ENCODE results near the gene ASTN1.
A peak's percentile ranks its signal among the peaks of the same experiment; 100 is the strongest.

ASTN1 gene

GRCh38 chr1:176976225-176976624 is 188.3 kb downstream of the ASTN1 start:
- no peak for TF ChIP-seq JUND (IDR thresholded peaks at IDR 0.05; ENCODE audit: low read depth)
- no peak for DNase-seq (ENCODE audit: low read depth in 1 of 2, low spot score in 1 of 2)
- in situ Hi-C loops (cut with HindIII; ENCODE audit: low pct_unique_long_range_greater_than_20kb, low sequenced_read_pairs), result no loop called here

- no peak for DNase-seq (ENCODE audit: low read depth in 1 of 2, low spot score in 1 of 2)
- in situ Hi-C loops (cut with HindIII; ENCODE audit: low pct_unique_long_range_greater_than_20kb, low sequenced_read_pairs), result no loop called here
- TF ChIP-seq JUND (IDR thresholded peaks at IDR 0.05; ENCODE audit: low read depth), result no peak
Observed at GRCh38 chr1:176964687-176965086, 199.8 kb downstream of the ASTN1 start.

GRCh38 chr1:176963181-176963580 is 201.3 kb downstream of the ASTN1 start:
- DNase-seq (ENCODE audit: low read depth in 1 of 2, low spot score in 1 of 2), result no peak
- no peak for TF ChIP-seq JUND (IDR thresholded peaks at IDR 0.05; ENCODE audit: low read depth)
- in situ Hi-C loops (cut with HindIII; ENCODE audit: low pct_unique_long_range_greater_than_20kb, low sequenced_read_pairs), result no loop called here

GRCh38 chr1:176961678-176962077 is 202.8 kb downstream of the ASTN1 start:
- TF ChIP-seq JUND (IDR thresholded peaks at IDR 0.05; ENCODE audit: low read depth), result no peak
- in situ Hi-C loops (cut with HindIII; ENCODE audit: low pct_unique_long_range_greater_than_20kb, low sequenced_read_pairs), result no loop called here
- no peak for DNase-seq (ENCODE audit: low read depth in 1 of 2, low spot score in 1 of 2)

GRCh38 chr1:176959191-176959820 is 205.2 kb downstream of the ASTN1 start:
- in situ Hi-C loops (cut with HindIII; ENCODE audit: low pct_unique_long_range_greater_than_20kb, low sequenced_read_pairs), result no loop called here
- DNase-seq (ENCODE audit: low read depth in 1 of 2, low spot score in 1 of 2), result no peak
- TF ChIP-seq JUND (IDR thresholded peaks at IDR 0.05; ENCODE audit: low read depth), result no peak

- DNase-seq (ENCODE audit: low read depth in 1 of 2, low spot score in 1 of 2), result no peak
- no peak for TF ChIP-seq JUND (IDR thresholded peaks at IDR 0.05; ENCODE audit: low read depth)
- in situ Hi-C loops (cut with HindIII; ENCODE audit: low pct_unique_long_range_greater_than_20kb, low sequenced_read_pairs), result no loop called here
Observed at GRCh38 chr1:176957603-176958002, 206.9 kb downstream of the ASTN1 start.

GRCh38 chr1:176954242-176954641 is 210.3 kb downstream of the ASTN1 start:
- no peak for TF ChIP-seq JUND (IDR thresholded peaks at IDR 0.05; ENCODE audit: low read depth)
- in situ Hi-C loops (cut with HindIII; ENCODE audit: low pct_unique_long_range_greater_than_20kb, low sequenced_read_pairs), result no loop called here
- no peak for DNase-seq (ENCODE audit: low read depth in 1 of 2, low spot score in 1 of 2)

GRCh38 chr1:176950736-176951324 is 213.7 kb downstream of the ASTN1 start:
- no peak for TF ChIP-seq JUND (IDR thresholded peaks at IDR 0.05; ENCODE audit: low read depth)
- no peak for DNase-seq (ENCODE audit: low read depth in 1 of 2, low spot score in 1 of 2)
- in situ Hi-C loops (cut with HindIII; ENCODE audit: low pct_unique_long_range_greater_than_20kb, low sequenced_read_pairs), result no loop called here

- no peak for TF ChIP-seq JUND (IDR thresholded peaks at IDR 0.05; ENCODE audit: low read depth)
- in situ Hi-C loops (cut with HindIII; ENCODE audit: low pct_unique_long_range_greater_than_20kb, low sequenced_read_pairs), result no loop called here
- peak; percentile 13 to 55 for DNase-seq (ENCODE audit: low read depth in 1 of 2, low spot score in 1 of 2)
Observed at GRCh38 chr1:176949033-176949662, 215.4 kb downstream of the ASTN1 start.

GRCh38 chr1:176944606-176945005 is 219.9 kb downstream of the ASTN1 start:
- DNase-seq (ENCODE audit: low read depth in 1 of 2, low spot score in 1 of 2), result no peak
- in situ Hi-C loops (cut with HindIII; ENCODE audit: low pct_unique_long_range_greater_than_20kb, low sequenced_read_pairs), result no loop called here
- no peak for TF ChIP-seq JUND (IDR thresholded peaks at IDR 0.05; ENCODE audit: low read depth)

- TF ChIP-seq JUND (IDR thresholded peaks at IDR 0.05; ENCODE audit: low read depth), result no peak
- in situ Hi-C loops (cut with HindIII; ENCODE audit: low pct_unique_long_range_greater_than_20kb, low sequenced_read_pairs), result no loop called here
- DNase-seq (ENCODE audit: low read depth in 1 of 2, low spot score in 1 of 2), result no peak
Observed at GRCh38 chr1:176943783-176944182, 220.7 kb downstream of the ASTN1 start.

- DNase-seq (ENCODE audit: low read depth in 1 of 2, low spot score in 1 of 2), result no peak
- TF ChIP-seq JUND (IDR thresholded peaks at IDR 0.05; ENCODE audit: low read depth), result no peak
- in situ Hi-C loops (cut with HindIII; ENCODE audit: low pct_unique_long_range_greater_than_20kb, low sequenced_read_pairs), result no loop called here
Observed at GRCh38 chr1:176942346-176942745, 222.2 kb downstream of the ASTN1 start.

GRCh38 chr1:176939993-176940392 is 224.5 kb downstream of the ASTN1 start:
- in situ Hi-C loops (cut with HindIII; ENCODE audit: low pct_unique_long_range_greater_than_20kb, low sequenced_read_pairs), result no loop called here
- no peak for DNase-seq (ENCODE audit: low read depth in 1 of 2, low spot score in 1 of 2)
- TF ChIP-seq JUND (IDR thresholded peaks at IDR 0.05; ENCODE audit: low read depth), result no peak

All from T47D (cell line).